ENCODE measurements around the gene OTUB2. TPM values are rescaled to one million over a fixed set of nuclear protein-coding genes. Genes with fewer than 3 reads are reported as not detected.

Gene OTUB2
- total RNA-seq, 2 donors from 2014 or later = 2.2 to 2.7 TPM

DNA sequence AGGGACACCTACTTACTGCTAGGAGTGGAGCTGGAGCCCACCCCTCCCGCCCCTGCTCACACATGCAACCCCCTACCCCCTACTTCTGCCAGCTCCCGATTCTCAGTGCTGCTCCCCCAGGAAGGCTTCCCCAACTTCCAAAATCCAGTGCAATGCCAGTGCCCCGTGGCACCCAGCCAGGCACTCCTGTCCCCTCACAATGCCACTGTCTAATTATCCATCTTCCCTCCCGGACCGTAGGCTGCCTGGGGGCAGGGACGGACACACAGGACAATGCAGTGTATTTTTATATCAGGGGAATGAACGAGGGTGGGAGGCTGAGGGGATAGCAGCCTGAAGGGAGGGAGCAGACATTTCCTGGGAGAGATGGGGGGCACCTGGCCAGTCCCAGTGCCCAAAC, 12.4 kb downstream of the OTUB2 start:
- no peak for DNase-seq
- H3K4me1 ChIP-seq = no peaks in the 10 kb centered on the region
- no peaks in the 10 kb centered on the region for H3K27me3 ChIP-seq
- no peak overlapping the region for H3K27ac ChIP-seq
- intact Hi-C loops (cut with DNase I) = loop anchor here (5.0 kb wide), 1 partner anchor 139 kb away; no protein-coding TSS in a partner anchor
- H3K9ac ChIP-seq (ENCODE audit: low read depth in 2 of 2, low read length in 2 of 2) = no peak overlapping the region
- no peaks in the 10 kb centered on the region for H3K9me3 ChIP-seq
- no peaks in the 10 kb centered on the region for H3K36me3 ChIP-seq
- no peak overlapping the region for H3K4me3 ChIP-seq
- TF ChIP-seq, protein P1, sequence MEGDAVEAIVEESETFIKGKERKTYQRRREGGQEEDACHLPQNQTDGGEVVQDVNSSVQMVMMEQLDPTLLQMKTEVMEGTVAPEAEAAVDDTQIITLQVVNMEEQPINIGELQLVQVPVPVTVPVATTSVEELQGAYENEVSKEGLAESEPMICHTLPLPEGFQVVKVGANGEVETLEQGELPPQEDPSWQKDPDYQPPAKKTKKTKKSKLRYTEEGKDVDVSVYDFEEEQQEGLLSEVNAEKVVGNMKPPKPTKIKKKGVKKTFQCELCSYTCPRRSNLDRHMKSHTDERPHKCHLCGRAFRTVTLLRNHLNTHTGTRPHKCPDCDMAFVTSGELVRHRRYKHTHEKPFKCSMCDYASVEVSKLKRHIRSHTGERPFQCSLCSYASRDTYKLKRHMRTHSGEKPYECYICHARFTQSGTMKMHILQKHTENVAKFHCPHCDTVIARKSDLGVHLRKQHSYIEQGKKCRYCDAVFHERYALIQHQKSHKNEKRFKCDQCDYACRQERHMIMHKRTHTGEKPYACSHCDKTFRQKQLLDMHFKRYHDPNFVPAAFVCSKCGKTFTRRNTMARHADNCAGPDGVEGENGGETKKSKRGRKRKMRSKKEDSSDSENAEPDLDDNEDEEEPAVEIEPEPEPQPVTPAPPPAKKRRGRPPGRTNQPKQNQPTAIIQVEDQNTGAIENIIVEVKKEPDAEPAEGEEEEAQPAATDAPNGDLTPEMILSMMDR (IDR thresholded peaks at IDR 0.05) = no peak

DNA sequence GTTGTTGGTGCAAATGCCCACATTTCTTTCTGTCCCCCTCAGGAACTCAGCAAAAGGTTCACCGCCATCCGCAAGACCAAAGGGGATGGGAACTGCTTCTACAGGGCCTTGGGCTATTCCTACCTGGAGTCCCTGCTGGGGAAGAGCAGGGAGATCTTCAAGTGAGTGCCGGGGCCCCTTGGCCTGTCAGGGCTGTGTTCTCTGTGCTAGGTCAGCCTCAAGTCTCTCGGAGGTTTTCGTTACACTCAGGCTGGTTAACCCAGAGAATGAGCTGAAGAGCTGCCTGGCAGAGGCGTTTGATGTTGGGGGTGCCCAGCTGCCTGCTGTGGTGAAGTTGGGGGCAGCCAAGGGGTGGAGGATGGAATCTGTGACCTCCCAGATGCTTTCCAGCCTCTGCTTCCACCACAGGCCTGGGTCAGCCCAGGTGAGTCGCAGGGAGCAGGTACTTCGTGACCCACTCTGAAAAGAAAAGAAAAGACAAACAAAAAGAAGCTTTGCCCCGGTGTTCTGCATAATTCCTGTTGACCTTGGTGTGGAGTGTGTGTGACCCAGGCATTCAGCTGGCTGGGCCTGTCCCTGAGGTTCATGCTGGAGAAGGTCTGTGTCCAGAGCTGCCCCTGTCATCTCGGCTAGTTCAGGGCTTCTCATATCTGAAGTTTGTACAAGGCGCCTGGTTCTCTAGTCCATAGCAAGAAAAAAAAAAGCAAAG, 12.9 kb downstream of the OTUB2 start:
- intact Hi-C loops (cut with DNase I) = loop anchor here (5.0 kb wide), 1 partner anchor 138 kb away; no protein-coding TSS in a partner anchor

DNA sequence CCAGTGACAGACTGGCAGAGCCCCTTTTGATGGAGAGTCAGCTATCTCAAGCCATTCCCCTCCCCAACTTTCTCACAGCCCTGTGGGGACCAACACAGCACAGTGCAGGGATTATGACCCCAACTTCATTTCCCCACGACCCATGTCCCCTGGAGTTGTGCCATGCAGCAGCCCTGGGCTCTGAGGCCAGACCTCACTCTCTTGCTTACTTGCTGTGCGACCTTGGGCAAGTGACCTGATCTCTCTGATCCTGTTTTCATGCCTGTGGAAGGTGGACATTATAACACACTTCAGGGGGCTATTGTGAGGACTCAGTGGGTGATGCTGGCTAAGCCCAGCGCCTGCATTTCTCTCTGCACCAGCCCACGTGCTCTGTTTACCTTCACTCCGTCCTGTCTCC, 14.1 kb downstream of the OTUB2 start:
- no peaks in the 10 kb centered on the region for H3K27me3 ChIP-seq
- no peaks in the 10 kb centered on the region for H3K36me3 ChIP-seq
- no peak for DNase-seq
- TF ChIP-seq, protein P1 (IDR thresholded peaks at IDR 0.05) = no peak
- H3K4me3 ChIP-seq = no peak overlapping the region
- H3K9ac ChIP-seq (ENCODE audit: low read depth in 2 of 2, low read length in 2 of 2) = no peak overlapping the region
- intact Hi-C loops (cut with DNase I) = no loop called here
- H3K27ac ChIP-seq = no peak overlapping the region
- H3K9me3 ChIP-seq = no peaks in the 10 kb centered on the region
- no peaks in the 10 kb centered on the region for H3K4me1 ChIP-seq

More for the DNA sequence above, 12.9 kb downstream of the OTUB2 start:
- Histone ChIP-seq H3K9ac (ENCODE audit: low read depth in 2 of 2, low read length in 2 of 2) (no peak overlapping the region), H3K27ac (no peak overlapping the region), H3K36me3 (no peaks in the 10 kb centered on the region), H3K27me3 (no peaks in the 10 kb centered on the region), H3K9me3 (no peaks in the 10 kb centered on the region), H3K4me3 (no peak overlapping the region), H3K4me1 (no peaks in the 10 kb centered on the region)
- DNase-seq = no peak
- TF ChIP-seq, protein P1 (IDR thresholded peaks at IDR 0.05) = no peak

DNA sequence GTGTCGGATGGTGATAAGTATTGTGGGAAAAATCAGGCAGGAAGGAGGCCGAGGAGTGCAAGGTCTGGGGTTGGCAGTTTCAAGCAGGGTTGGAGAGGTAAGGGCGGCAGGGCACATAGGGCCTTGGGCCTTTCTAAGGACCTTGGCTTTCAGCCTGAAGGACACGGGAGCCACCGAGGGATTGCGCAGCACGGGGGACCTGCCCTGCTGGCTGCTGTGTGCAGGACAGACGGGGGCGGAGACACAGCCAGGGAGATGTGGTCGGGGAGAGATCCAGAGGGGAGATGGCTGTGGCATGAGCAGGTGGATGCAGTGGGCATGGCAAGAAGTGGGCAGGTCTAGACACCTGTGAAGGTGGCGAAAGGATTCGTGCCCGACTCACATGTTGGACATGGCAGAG, 14.7 kb downstream of the OTUB2 start:
- Histone ChIP-seq H3K27me3 (no peaks in the 10 kb centered on the region), H3K27ac (no peak overlapping the region), H3K4me1 (no peaks in the 10 kb centered on the region), H3K9me3 (no peaks in the 10 kb centered on the region), H3K9ac (ENCODE audit: low read depth in 2 of 2, low read length in 2 of 2) (no peak overlapping the region), H3K4me3 (no peak overlapping the region), H3K36me3 (no peaks in the 10 kb centered on the region)
- intact Hi-C loops (cut with DNase I) = no loop called here
- no peak for DNase-seq
- TF ChIP-seq, protein P1 (IDR thresholded peaks at IDR 0.05) = no peak

DNA sequence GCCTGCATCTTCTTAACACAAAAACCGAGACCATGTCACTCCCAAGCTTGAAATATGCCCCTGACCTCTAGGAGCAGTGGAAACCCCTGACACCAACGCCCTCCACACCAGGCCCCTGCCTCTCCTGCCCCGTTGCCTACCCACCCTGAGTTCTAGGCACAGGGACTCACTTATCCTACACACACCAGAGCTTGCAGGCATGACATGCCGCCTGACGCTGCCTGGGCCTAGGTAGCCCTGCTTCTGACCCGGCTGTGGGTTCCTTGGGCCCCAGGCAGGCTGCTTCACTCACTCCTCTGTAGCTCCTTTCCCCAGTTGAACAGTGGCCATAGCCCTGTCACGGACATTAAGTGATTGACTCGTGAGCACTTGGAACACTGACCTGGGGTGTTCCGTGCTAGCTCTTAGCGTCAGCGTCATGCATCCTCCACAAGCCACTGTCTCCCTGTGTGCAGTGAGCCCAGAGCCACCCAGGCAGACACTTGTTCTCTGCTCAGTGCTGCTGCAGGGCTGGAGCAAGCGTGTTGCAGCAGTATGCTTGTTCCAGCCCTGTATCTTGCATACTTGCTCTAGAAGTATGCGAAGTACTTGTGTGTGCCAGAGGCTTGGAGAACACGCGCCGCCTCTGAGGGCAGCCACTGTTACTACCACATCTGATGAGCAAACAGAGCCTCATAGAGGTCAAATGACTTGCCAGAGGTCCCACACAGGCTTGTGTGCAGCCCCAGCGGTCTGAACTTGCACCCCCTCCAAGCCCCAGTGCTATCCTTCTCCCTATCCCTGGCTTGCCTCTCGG, 15.6 kb downstream of the OTUB2 start:
- no peak for DNase-seq
- H3K9me3 ChIP-seq = no peaks in the 10 kb centered on the region
- H3K4me3 ChIP-seq = no peak overlapping the region
- no peaks in the 10 kb centered on the region for H3K4me1 ChIP-seq
- H3K36me3 ChIP-seq = no peaks in the 10 kb centered on the region
- H3K27me3 ChIP-seq = no peaks in the 10 kb centered on the region
- no peak overlapping the region for H3K9ac ChIP-seq (ENCODE audit: low read depth in 2 of 2, low read length in 2 of 2)
- TF ChIP-seq, protein P1 (IDR thresholded peaks at IDR 0.05) = no peak
- no peak overlapping the region for H3K27ac ChIP-seq
- intact Hi-C loops (cut with DNase I) = no loop called here

Data from colonic mucosa (tissue), 4 donors.